Erythroblast (primary cell): ENCODE results near the gene CHST15.

Experiments used
- GATA1 ChIP-seq: IDR thresholded peaks from 2 replicates; pipeline ENCODE4 v1.6.1; 2011; ENCODE audit warnings: low read depth, mild to moderate bottlenecking, control low read depth, low read length, moderate library complexity
- POLR2A ChIP-seq: IDR thresholded peaks from 2 replicates; pipeline ENCODE4 v1.6.1; 2011; ENCODE audit warnings: mild to moderate bottlenecking, low read length

DNA sequence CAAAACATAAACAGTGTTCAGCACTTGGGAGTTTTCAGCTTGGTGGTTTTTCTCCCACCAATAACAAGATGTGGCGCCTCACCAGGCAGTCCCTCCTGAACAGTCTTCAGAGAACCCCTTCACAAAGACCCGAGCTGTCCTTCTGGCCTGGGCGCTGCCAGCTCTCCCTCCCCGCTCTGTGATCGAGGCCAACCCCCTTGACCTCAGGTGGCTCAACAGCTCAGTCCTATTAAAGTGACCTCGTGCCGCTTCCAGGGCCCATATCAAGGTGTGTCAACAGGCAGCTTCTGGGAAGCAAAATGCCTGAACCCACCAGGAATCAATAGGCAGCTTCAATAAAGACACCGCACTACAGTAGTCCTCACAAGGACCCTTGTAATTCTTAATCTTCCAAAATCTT lies 63.3 kb downstream of the CHST15 start:
- no peak for TF ChIP-seq POLR2A
- no peak for TF ChIP-seq GATA1
